Colonic mucosa (tissue), 4 donors: ENCODE measurements around the gene FAM162B. TPM values are rescaled to one million over a fixed set of nuclear protein-coding genes. Genes with fewer than 3 reads are reported as not detected.
"Not testable (repeated sequence)": the region's sequence is repeated elsewhere in the genome, so short reads cannot be mapped to it uniquely, and the experiment has no call there.

Experiments used
- DNase-seq: peaks from one replicate; pipeline ENCODE4 v3.0.0-alpha.2; 2020
- H3K27ac ChIP-seq: fragments of 200-600 bp; one replicate; pipeline ENCODE4 v1.8.0; 2021
- H3K27me3 ChIP-seq: fragments of 200-600 bp; one replicate; pipeline ENCODE4 v1.8.0; 2021
- H3K36me3 ChIP-seq: fragments of 200-600 bp; one replicate; pipeline ENCODE4 v1.8.0; 2021
- H3K4me1 ChIP-seq: fragments of 200-600 bp; one replicate; pipeline ENCODE4 v1.8.0; 2021; ENCODE audit warnings: mild to moderate bottlenecking
- H3K4me3 ChIP-seq: fragments of 200-600 bp; one replicate; pipeline ENCODE4 v1.8.0; 2021
- H3K9ac ChIP-seq, 2 donors: one replicate each; pipeline ENCODE4 v1.7.0; 2013; ENCODE audit warnings: control low read depth in 2 of 2, low read depth in 2 of 2, low read length in 2 of 2
- H3K9me3 ChIP-seq: fragments of 200-600 bp; one replicate; pipeline ENCODE4 v1.8.0; 2021
- intact Hi-C: fragments of 100-400 bp; cut with DNase I; formaldehyde crosslinking; loops from one replicate; pipeline ENCODE4 v1.14.1; 2022
- total RNA-seq, 2 donors: library from RNA; stranded (reverse); fragmentation: NEBNext Ultra II Directional in 1 of 2; extraction: Animal tissue kit (Norgen Biotek cat#: 25700) in 1 of 2; gene quantifications; one replicate each; pipeline ENCODE4 v1.2.1, GENCODE V29; 2021
- TF ChIP-seq, protein P1 (sequence below): fragments of 200-600 bp; IDR thresholded peaks from one replicate; pipeline ENCODE4 v1.8.0; 2022; ENCODE audit warnings: antibody characterized with exemption, mild to moderate bottlenecking
- donor health status: healthy.
- donor health status: DM: no; HTN: no; CAD: no.
- donor health status: DM: no; HTN: no; CAD: no.

FAM162B gene
- total RNA-seq, 2 donors from 2014 or later: 0.57 to 0.64 TPM

DNA sequence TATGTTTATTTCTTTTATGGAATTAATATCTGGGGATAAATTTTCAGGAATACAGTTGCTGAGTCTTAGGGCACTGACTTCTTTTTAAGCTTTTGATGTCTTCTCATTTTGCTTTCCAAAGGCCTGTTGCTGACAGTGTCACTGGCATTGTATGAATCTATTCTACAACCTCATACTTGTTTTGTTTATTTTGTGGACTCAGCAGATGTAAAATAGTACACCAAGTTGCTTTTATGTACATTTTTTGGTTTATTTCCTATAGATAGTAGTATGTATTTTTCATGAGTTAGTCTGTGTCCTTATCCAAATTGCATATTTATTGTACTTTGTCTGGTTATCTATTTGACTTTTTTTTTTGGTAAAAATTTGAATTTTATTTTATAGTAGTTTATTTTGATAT lies 35.0 kb downstream of the FAM162B start:
- Histone ChIP-seq H3K9ac (no peak overlapping the region), H3K36me3 (no peaks in the 10 kb centered on the region)

DNA sequence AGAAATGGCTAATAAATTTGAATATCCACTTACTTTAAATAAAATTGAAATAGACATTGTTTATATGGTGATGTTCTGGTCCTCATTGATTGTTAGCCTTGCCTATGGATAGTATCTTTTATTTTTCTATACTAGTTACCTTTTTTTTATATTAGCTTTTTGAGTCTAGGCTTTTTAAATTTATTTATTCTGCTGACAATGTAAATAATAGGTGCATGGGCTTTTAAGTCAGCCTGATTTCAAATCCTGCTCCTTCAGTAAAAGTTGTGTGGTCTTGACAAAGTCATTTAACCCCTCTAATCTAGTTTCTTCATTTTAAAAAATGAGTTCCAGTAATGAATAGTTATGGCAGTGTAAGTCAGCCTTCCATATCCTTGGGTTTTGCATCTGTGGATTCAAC lies 38.6 kb downstream of the FAM162B start:
- no peaks in the 10 kb centered on the region for H3K36me3 ChIP-seq
- no peaks in the 10 kb centered on the region for H3K9me3 ChIP-seq
- no peak overlapping the region for H3K27ac ChIP-seq
- DNase-seq: no peak
- H3K4me3 ChIP-seq: no peak overlapping the region
- H3K9ac ChIP-seq: no peak overlapping the region
- no peaks in the 10 kb centered on the region for H3K27me3 ChIP-seq
- H3K4me1 ChIP-seq: no peaks in the 10 kb centered on the region
- TF ChIP-seq, protein P1, sequence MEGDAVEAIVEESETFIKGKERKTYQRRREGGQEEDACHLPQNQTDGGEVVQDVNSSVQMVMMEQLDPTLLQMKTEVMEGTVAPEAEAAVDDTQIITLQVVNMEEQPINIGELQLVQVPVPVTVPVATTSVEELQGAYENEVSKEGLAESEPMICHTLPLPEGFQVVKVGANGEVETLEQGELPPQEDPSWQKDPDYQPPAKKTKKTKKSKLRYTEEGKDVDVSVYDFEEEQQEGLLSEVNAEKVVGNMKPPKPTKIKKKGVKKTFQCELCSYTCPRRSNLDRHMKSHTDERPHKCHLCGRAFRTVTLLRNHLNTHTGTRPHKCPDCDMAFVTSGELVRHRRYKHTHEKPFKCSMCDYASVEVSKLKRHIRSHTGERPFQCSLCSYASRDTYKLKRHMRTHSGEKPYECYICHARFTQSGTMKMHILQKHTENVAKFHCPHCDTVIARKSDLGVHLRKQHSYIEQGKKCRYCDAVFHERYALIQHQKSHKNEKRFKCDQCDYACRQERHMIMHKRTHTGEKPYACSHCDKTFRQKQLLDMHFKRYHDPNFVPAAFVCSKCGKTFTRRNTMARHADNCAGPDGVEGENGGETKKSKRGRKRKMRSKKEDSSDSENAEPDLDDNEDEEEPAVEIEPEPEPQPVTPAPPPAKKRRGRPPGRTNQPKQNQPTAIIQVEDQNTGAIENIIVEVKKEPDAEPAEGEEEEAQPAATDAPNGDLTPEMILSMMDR: no peak
- intact Hi-C loops: no loop called here

More for the DNA sequence above, 35.0 kb downstream of the FAM162B start:
- TF ChIP-seq, protein P1: no peak
- DNase-seq: no peak
- Histone ChIP-seq H3K27ac (no peak overlapping the region), H3K27me3 (no peaks in the 10 kb centered on the region), H3K4me3 (no peak overlapping the region), H3K9me3 (no peaks in the 10 kb centered on the region), H3K4me1 (no peaks in the 10 kb centered on the region)
- intact Hi-C loops: no loop called here

DNA sequence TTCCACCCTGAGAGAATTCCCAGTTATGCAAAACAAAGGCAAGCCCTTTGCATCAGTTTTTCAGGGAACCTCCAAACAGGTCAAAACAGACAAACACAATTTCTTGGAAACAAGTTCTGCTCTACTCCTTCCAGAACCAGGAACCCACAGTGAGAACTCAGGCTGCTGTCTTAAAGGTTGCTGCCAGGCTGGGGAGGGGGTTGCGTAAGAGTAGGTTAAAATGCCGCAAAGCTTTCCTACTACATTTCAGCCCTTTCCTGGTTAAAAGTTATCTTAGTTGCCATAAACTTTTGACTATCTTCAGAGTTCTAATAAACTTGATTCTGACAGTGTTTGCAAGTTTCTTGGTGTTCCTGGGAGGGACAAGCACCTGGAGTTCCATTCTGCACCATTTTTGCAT lies 50.8 kb downstream of the FAM162B start:
- Histone ChIP-seq H3K4me1 (no peaks in the 10 kb centered on the region), H3K27me3 (no peaks in the 10 kb centered on the region), H3K4me3 (no peak overlapping the region), H3K9ac (no peak overlapping the region), H3K9me3 (no peaks in the 10 kb centered on the region), H3K27ac (no peak overlapping the region), H3K36me3 (no peaks in the 10 kb centered on the region)
- DNase-seq: no peak
- TF ChIP-seq, protein P1: no peak
- intact Hi-C loops: no loop called here

DNA sequence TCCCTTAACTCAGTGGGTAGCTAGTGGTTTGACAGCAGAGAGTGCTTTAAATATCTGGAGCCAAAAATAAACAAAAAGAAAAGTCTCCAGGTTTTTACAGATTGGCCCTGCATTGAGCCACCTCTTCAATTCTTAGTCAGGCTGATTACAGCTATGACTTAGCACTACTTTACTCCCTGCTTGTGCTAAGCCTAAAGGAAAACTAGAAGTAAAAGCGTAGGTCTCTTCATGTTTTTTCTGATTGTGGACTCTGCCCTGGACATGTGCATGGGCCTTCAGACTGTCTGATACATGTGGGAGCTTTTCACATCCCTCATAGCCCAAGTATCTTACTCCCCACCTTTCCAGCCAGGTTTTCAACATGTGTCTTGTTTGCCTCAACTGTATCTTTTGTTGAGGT lies 51.2 kb downstream of the FAM162B start:
- TF ChIP-seq, protein P1: no peak

DNA sequence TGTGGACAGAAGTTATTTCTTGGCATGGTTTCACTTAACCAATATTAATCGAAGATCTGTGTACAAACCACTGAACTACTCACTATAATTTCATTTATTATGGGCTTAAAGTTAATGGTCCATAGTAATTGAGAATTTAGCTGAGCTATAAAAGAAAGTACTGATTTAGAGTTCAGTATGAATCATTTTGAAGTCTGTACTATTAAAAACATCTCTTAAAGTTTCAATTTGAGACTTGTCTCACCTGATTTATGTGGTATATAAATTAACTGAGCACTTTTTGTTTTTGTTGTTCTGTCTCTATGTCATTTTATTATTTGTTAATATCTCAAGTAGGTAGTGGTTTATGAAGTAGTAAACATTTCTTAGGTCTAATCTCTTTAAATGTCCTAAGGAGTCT lies 59.6 kb downstream of the FAM162B start:
- TF ChIP-seq, protein P1: no peak
- intact Hi-C loops: no loop called here
- no peaks in the 10 kb centered on the region for H3K27me3 ChIP-seq
- no peaks in the 10 kb centered on the region for H3K4me1 ChIP-seq
- H3K4me3 ChIP-seq: no peak overlapping the region
- no peak overlapping the region for H3K27ac ChIP-seq
- no peak overlapping the region for H3K9ac ChIP-seq
- DNase-seq: no peak
- no peaks in the 10 kb centered on the region for H3K36me3 ChIP-seq
- H3K9me3 ChIP-seq: no peaks in the 10 kb centered on the region

More for the DNA sequence above, 51.2 kb downstream of the FAM162B start:
- H3K4me3 ChIP-seq: no peak overlapping the region
- no peaks in the 10 kb centered on the region for H3K9me3 ChIP-seq
- no peak overlapping the region for H3K27ac ChIP-seq
- no peak overlapping the region for H3K9ac ChIP-seq
- no peaks in the 10 kb centered on the region for H3K27me3 ChIP-seq
- H3K4me1 ChIP-seq: no peaks in the 10 kb centered on the region
- H3K36me3 ChIP-seq: no peaks in the 10 kb centered on the region
- DNase-seq: no peak
- intact Hi-C loops: no loop called here

DNA sequence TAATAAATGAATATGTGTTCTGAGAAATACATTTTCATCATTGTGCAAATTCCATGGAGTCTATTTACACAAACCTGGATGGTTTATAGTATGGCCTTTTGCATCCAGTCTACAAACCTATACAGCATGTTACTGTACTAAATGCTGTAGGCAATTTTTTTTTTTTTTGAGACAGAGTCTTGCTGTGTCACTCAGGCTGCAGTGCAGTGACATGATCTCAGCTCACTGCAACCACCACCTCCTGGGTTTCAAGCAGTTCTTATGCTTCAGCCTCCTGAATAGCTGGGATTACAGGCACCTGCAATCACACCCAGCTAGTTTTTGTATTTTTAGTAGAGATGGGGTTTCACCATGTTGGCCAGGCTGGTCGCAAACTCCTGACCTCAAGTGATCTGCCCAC lies 61.6 kb downstream of the FAM162B start:
- H3K27ac ChIP-seq, H3K4me1 ChIP-seq, DNase-seq, H3K4me3 ChIP-seq, intact Hi-C loops, H3K36me3 ChIP-seq, H3K27me3 ChIP-seq, H3K9me3 ChIP-seq, H3K9ac ChIP-seq: not testable (repeated sequence)

Other genes with a start within 250 kb of the FAM162B start
- not detected for gene TRAPPC3L, start 220.0 kb downstream of the FAM162B start, total RNA-seq
- gene CALHM4, start 212.0 kb downstream of the FAM162B start, total RNA-seq: not detected
- gene RWDD1, start 194.2 kb downstream of the FAM162B start, total RNA-seq: 10 to 100 TPM; 27.4 to 30.8 TPM
- under 1 TPM; 0.10 to 0.11 TPM for gene RSPH4A, start 149.2 kb downstream of the FAM162B start, total RNA-seq
- 10 to 100 TPM; 12.0 to 12.4 TPM for gene ZUP1, start 97.0 kb downstream of the FAM162B start, total RNA-seq
- 1 to 10 TPM; 2.5 to 6.1 TPM for gene KPNA5, start 84.5 kb downstream of the FAM162B start, total RNA-seq
- gene GPRC6A, start 63.4 kb upstream of the FAM162B start, total RNA-seq: under 1 TPM; 0.11 to 0.17 TPM
- gene RFX6, start 111.5 kb upstream of the FAM162B start, total RNA-seq: 1 to 10 TPM in 1 of 2 donors, under 1 TPM in 1; 0.59 to 1.6 TPM